ENCODE data around the gene GNAT1.
"Not testable (repeated sequence)": the region's sequence is repeated elsewhere in the genome, so short reads cannot be mapped to it uniquely, and the experiment has no call there.

- not testable (repeated sequence) for TF ChIP-seq CTCF (conservative IDR thresholded peaks at IDR 0.05); EZH2 (IDR thresholded peaks at IDR 0.05; ENCODE audit: low read depth)
Measured at GRCh38 chr3:50244813-50245212, 53.4 kb downstream of the GNAT1 start.
